WTC11 (cell line): ENCODE results near the gene ANKEF1. TPM values are rescaled to one million over a fixed set of nuclear protein-coding genes. Genes with fewer than 3 reads are reported as not detected.
A peak's percentile ranks its signal among the peaks of the same experiment; 100 is the strongest.

Source experiments
- ATAC-seq: fragments of 200-7000 bp; cut with Tn5 transposase; 2 replicates; pipeline ENCODE4 v1.10.0; 2021; ENCODE audit warnings: mild to moderate bottlenecking, moderate library complexity
- CTCF ChIA-PET: fragments of 300-600 bp; sonication (Branson Sonifier 250); formaldehyde crosslinking; loops from one replicate; lab custom pipeline; 2021; ENCODE audit warnings: antibody characterized with exemption; lab: Charles Lee
- POLR2A ChIA-PET: fragments of 350-600 bp; sonication (Branson Sonifier 250); formaldehyde crosslinking; loops from one replicate; lab custom pipeline; 2021; ENCODE audit warnings: antibody characterized with exemption; lab: Charles Lee
- DNase-seq: peaks from one replicate; pipeline ENCODE4 v3.0.0; 2021; ENCODE audit warnings: low spot score
- H3K27ac Mint-ChIP-seq: 2 replicates; pipeline ENCODE4 v1.8.0; 2021; ENCODE audit warnings: mixed read lengths
- H3K27me3 Mint-ChIP-seq: 2 replicates; pipeline ENCODE4 v1.8.0; 2021; ENCODE audit warnings: low read depth, mild to moderate bottlenecking, moderate library complexity, mixed read lengths
- H3K36me3 Mint-ChIP-seq: 2 replicates; pipeline ENCODE4 v1.8.0; 2021; ENCODE audit warnings: mixed read lengths
- H3K4me1 Mint-ChIP-seq: 2 replicates; pipeline ENCODE4 v1.8.0; 2022; ENCODE audit warnings: mixed read lengths
- H3K4me3 Mint-ChIP-seq: 2 replicates; pipeline ENCODE4 v1.8.0; 2021; ENCODE audit warnings: mild to moderate bottlenecking, moderate library complexity, mixed read lengths
- H3K9me3 Mint-ChIP-seq: 2 replicates; pipeline ENCODE4 v1.8.0; 2021; ENCODE audit warnings: mixed read lengths
- ATF1 ChIP-seq: sonication (generic); formaldehyde crosslinking; IDR thresholded peaks from 2 replicates; pipeline ENCODE4 v1.8.1; 2023; ENCODE audit warnings: mild to moderate bottlenecking, moderate library complexity, missing genetic modification reagents
- CREB1 ChIP-seq: sonication (generic); formaldehyde crosslinking; IDR thresholded peaks from 2 replicates; pipeline ENCODE4 v1.8.0; 2023; ENCODE audit warnings: mild to moderate bottlenecking, missing genetic modification reagents
- CREM ChIP-seq: sonication (generic); formaldehyde crosslinking; IDR thresholded peaks from 2 replicates; pipeline ENCODE4 v1.8.1; 2022; ENCODE audit warnings: mild to moderate bottlenecking, missing genetic modification reagents, moderate library complexity
- CTCF ChIP-seq: fragments of 200-600 bp; IDR thresholded peaks from 2 replicates; pipeline ENCODE4 v1.8.0; 2022; ENCODE audit warnings: antibody characterized with exemption
- ESRRA ChIP-seq: sonication (generic); formaldehyde crosslinking; IDR thresholded peaks from 2 replicates; pipeline ENCODE4 v1.8.1; 2022; ENCODE audit warnings: mild to moderate bottlenecking, missing genetic modification reagents, borderline replicate concordance
- FOXP1 ChIP-seq: sonication (generic); formaldehyde crosslinking; IDR thresholded peaks from 2 replicates; pipeline ENCODE4 v1.8.0; 2022; ENCODE audit warnings: missing genetic modification reagents, mild to moderate bottlenecking, moderate library complexity, borderline replicate concordance
- KAT7 ChIP-seq: sonication (generic); formaldehyde crosslinking; IDR thresholded peaks from 2 replicates; pipeline ENCODE4 v1.8.1; 2023; ENCODE audit warnings: missing genetic modification reagents, mild to moderate bottlenecking, borderline replicate concordance
- NFYB ChIP-seq: sonication (generic); formaldehyde crosslinking; conservative IDR thresholded peaks from 2 replicates; pipeline ENCODE4 v1.8.0; 2022; ENCODE audit warnings: low read depth, missing genetic modification reagents
- NR1H2 ChIP-seq: sonication (generic); formaldehyde crosslinking; IDR thresholded peaks from 2 replicates; pipeline ENCODE4 v1.9.0; 2021; ENCODE audit warnings: mild to moderate bottlenecking, moderate library complexity, missing genetic modification reagents
- SMAD4 ChIP-seq: sonication (generic); formaldehyde crosslinking; IDR thresholded peaks from 2 replicates; pipeline ENCODE4 v1.8.0; 2022; ENCODE audit warnings: mild to moderate bottlenecking, missing genetic modification reagents
- SOX15 ChIP-seq: fragments of 250-450 bp; sonication (Bioruptor Pico); IDR thresholded peaks from 2 replicates; pipeline ENCODE4 v1.9.0; 2021; ENCODE audit warnings: mild to moderate bottlenecking
- TEAD1 ChIP-seq: sonication (generic); formaldehyde crosslinking; IDR thresholded peaks from 2 replicates; pipeline ENCODE4 v1.8.0; 2022; ENCODE audit warnings: mild to moderate bottlenecking, missing genetic modification reagents
- TP53 ChIP-seq: sonication (generic); formaldehyde crosslinking; IDR thresholded peaks from 2 replicates; pipeline ENCODE4 v1.8.1; 2023; ENCODE audit warnings: mild to moderate bottlenecking, missing genetic modification reagents
- ZNF219 ChIP-seq: sonication (generic); formaldehyde crosslinking; IDR thresholded peaks from 2 replicates; pipeline ENCODE4 v1.8.0; 2023; ENCODE audit warnings: missing genetic modification reagents, mild to moderate bottlenecking, borderline replicate concordance
- ZNF263 ChIP-seq: sonication (generic); formaldehyde crosslinking; IDR thresholded peaks from 2 replicates; pipeline ENCODE4 v1.8.1; 2022; ENCODE audit warnings: low read depth, mild to moderate bottlenecking, moderate library complexity, missing genetic modification reagents
- ZNF416 ChIP-seq: fragments of 250-450 bp; sonication (Bioruptor Pico); IDR thresholded peaks from 2 replicates; pipeline ENCODE4 v1.9.0; 2021; ENCODE audit warnings: mild to moderate bottlenecking, inconsistent platforms
- total RNA-seq: library from RNA; stranded (reverse); gene quantifications from 3 replicates; pipeline ENCODE4 v1.2.3, GENCODE V29; 2021
- TF ChIP-seq, protein P1 (sequence below): fragments of 250-450 bp; sonication (Bioruptor Pico); IDR thresholded peaks from 2 replicates; pipeline ENCODE4 v2.1.2; 2022; ENCODE audit warnings: mild to moderate bottlenecking, moderate library complexity

ANKEF1 gene
- total RNA-seq, 1 experiment from 2014 or later = 7.1 TPM

- Mint-ChIP-seq H3K27me3 (no peaks in the 10 kb centered on the region; the same call in 1 of the 2 replicates), H3K27ac (no peak overlapping the region), H3K4me3 (no peak overlapping the region)
- TF ChIP-seq FOXP1 = no peak
- TF ChIP-seq TP53 (CRISPR knock-in tag) = no peak
- no peak for TF ChIP-seq CREM (CRISPR knock-in tag)
- TF ChIP-seq ZNF219 = no peak
- TF ChIP-seq ZNF416 = no peak
- no peak for TF ChIP-seq ATF1 (CRISPR knock-in tag)
- no peak for TF ChIP-seq ESRRA
- TF ChIP-seq, protein P1, sequence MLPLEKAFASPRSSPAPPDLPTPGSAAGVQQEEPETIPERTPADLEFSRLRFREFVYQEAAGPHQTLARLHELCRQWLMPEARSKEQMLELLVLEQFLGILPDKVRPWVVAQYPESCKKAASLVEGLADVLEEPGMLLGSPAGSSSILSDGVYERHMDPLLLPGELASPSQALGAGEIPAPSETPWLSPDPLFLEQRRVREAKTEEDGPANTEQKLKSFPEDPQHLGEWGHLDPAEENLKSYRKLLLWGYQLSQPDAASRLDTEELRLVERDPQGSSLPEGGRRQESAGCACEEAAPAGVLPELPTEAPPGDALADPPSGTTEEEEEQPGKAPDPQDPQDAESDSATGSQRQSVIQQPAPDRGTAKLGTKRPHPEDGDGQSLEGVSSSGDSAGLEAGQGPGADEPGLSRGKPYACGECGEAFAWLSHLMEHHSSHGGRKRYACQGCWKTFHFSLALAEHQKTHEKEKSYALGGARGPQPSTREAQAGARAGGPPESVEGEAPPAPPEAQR (CRISPR knock-in tag) = no peak
- TF ChIP-seq, all 79 proteins: peak for 0
- no peaks in the 10 kb centered on the region; the same call in 1 of the 2 replicates for H3K4me1 Mint-ChIP-seq
- DNase-seq (no peak), ATAC-seq (no peak)
- ChIA-PET POLR2A (no interaction called here), CTCF (interaction anchor here (0.9 to 2.3 kb wide), 3 partner anchors 17 to 316 kb away, joined by 4 to 13 read pairs (median 9); no protein-coding TSS in a partner anchor)
- H3K9me3 Mint-ChIP-seq = peaks cover 7% of the 10 kb centered on the region
- no peaks in the 10 kb centered on the region for H3K36me3 Mint-ChIP-seq
These were observed 40.8 kb downstream of the ANKEF1 start for GRCh38 chr20:10075606-10076005.

DNA sequence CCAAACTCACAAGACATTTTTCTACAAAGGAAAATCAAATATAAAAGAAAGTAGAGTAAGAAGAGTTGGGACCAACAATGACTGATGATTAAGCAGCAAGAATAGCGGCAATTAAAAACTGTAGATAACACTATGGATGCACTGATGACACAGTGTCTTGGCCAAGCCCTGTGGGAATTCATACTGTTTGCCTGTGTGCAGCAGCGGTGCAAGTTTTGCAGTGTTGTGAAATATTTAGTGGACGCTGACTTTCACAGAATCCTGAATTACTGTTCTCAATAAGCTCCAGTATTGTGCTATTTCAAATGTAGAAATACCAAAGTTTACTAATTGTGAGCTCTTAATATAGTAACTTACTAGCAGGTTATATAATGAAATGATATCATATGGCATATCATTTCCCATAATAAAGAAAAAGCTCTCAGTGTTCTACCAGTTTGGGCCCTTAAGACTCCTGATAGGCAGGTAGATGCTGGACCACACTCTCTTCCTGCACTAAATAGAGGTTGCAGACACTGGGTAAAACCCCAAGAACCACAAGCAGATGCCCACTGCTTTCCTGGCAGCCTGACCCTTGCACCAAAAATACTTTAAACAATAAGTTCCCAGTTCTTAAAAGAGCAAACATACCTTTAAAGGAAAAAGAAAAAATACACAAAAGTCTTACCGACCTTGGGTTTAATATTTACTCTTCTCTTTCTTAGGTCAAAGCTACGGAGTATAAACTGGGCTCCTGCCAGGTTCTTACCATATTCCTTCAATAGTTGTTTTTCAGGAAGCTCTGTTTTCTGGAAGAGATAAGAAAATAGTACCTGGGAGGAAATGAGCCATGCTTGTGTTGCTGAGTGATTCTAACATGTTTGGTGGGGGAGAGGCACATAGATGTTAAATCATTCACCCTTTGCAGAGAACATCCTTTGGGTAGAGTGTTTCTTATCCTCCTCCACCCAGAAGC is 41.6 kb downstream of the ANKEF1 start:
- H3K9me3 Mint-ChIP-seq = peaks cover 7% of the 10 kb centered on the region
- ChIA-PET CTCF (interaction anchor here (0.7 to 2.5 kb wide), 16 partner anchors 12 to 459 kb away, joined by 3 to 13 read pairs (median 6); partner anchors contain the start of genes ANKEF1 and SNAP25), POLR2A (no interaction called here)
- H3K36me3 Mint-ChIP-seq = no peaks in the 10 kb centered on the region
- no peak for DNase-seq
- H3K27ac Mint-ChIP-seq = no peak overlapping the region
- no peaks in the 10 kb centered on the region; the same call in 1 of the 2 replicates for H3K27me3 Mint-ChIP-seq
- ATAC-seq = no peak
- H3K4me1 Mint-ChIP-seq = no peaks in the 10 kb centered on the region; the same call in 1 of the 2 replicates
- no peak overlapping the region for H3K4me3 Mint-ChIP-seq
- no peak for TF ChIP-seq NR1H2 (CRISPR knock-in tag)
- TF ChIP-seq NFYB (CRISPR knock-in tag) = no peak
- TF ChIP-seq ATF1 (CRISPR knock-in tag) = no peak
- TF ChIP-seq CREB1 (CRISPR knock-in tag) = no peak
- TF ChIP-seq ZNF263 (CRISPR knock-in tag) = no peak
- TF ChIP-seq KAT7 = no peak
- TF ChIP-seq TEAD1 = no peak
- no peak for TF ChIP-seq CREM (CRISPR knock-in tag)
- TF ChIP-seq SOX15 (CRISPR knock-in tag) = no peak

GRCh38 chr20:10077081-10077471 is 42.3 kb downstream of the ANKEF1 start:
- ChIA-PET POLR2A (no interaction called here), CTCF (interaction anchor here (0.6 to 2.5 kb wide), 17 partner anchors 9 to 460 kb away, joined by 3 to 13 read pairs (median 5); partner anchors contain the start of genes ANKEF1 and SNAP25)
- DNase-seq = peak; percentile 77
- H3K4me3 Mint-ChIP-seq = no peak overlapping the region
- no peaks in the 10 kb centered on the region; the same call in 1 of the 2 replicates for H3K4me1 Mint-ChIP-seq
- H3K9me3 Mint-ChIP-seq = peaks cover 7% of the 10 kb centered on the region
- peak; percentile 86 for TF ChIP-seq CTCF
- no peak for TF ChIP-seq SMAD4 (CRISPR knock-in tag)
- H3K36me3 Mint-ChIP-seq = no peaks in the 10 kb centered on the region
- H3K27me3 Mint-ChIP-seq = no peaks in the 10 kb centered on the region; the same call in 1 of the 2 replicates
- no peak overlapping the region for H3K27ac Mint-ChIP-seq
- ATAC-seq = peak; percentile 87
